ENCODE measurements around the gene MRTO4.

DNA sequence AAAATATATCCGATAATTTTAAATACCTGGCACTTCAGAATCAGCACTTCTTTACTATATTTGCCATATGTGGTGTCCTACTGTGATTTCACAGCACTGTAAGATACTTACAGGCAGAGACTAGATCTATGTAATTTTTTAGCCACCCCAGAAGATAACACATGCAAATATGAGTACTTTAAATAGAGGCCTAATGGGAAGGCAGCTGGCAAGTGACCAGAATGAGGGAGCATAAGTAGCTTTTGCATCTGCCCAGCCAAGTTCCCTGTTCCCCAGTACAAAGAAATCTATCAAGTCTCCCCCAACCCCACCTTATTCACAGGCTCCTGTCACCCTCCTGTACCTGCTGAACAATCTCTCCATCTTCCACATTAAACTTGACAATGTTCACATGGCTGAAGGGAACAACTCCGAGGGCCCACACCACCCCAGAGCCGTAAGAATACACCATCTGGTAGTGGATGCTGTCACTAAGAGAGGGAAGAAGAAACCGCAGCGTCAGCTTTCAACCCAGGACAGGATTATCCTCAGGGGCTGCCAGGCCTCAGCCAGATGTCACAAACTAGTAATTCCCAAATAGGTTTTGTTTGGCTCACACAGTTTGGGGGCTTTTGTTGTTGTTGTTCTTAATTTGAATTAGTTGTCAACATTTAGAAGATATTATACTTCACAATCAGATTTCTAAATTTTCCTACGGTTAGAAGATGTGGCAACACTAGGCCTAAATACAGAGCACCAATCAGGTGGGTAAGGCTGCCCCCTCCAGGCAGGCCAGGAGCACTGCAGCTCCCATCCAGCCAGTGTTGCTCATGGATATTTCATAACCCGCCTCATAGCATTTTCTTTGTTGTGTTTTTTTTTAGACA is 10.7 kb upstream of the MRTO4 start:
- TF ChIP-seq CTCF (IDR thresholded peaks at IDR 0.05; ENCODE audit: borderline replicate concordance, extremely low read depth, low read length, poor library complexity, severe bottlenecking), result peak; percentile 94
- TF ChIP-seq EZH2 (IDR thresholded peaks at IDR 0.05; ENCODE audit: borderline replicate concordance, low read depth, low read length, severe bottlenecking), result no peak

Measured in DND-41 (cell line).